Activated CD8-positive, alpha-beta memory T cell treated with anti-CD3 and anti-CD28 coated beads, Interleukin-2, amount 10 ng/mL, durations not matched to agents 7 days and 5 days (primary cell): Measurements from ENCODE around the gene KCNJ3. TPM values are rescaled to one million over a fixed set of nuclear protein-coding genes. Genes with fewer than 3 reads are reported as not detected.

ENCODE experiments used
- ATAC-seq: fragments of 150-1000 bp; cut with Tn5 transposase; one replicate; pipeline ENCODE4 v1.10.0; 2021; ENCODE audit warnings: moderate library complexity
- CTCF ChIA-PET: fragments of 350-600 bp; sonication (Branson Sonifier 250); formaldehyde crosslinking; loops from one replicate; lab custom pipeline; 2021; ENCODE audit warnings: antibody characterized with exemption; lab: Charles Lee
- DNase-seq: peaks from one replicate; pipeline ENCODE4 v3.0.0-alpha.2; 2020
- H3K27ac Mint-ChIP-seq: one replicate; pipeline ENCODE4 v1.8.0; 2021; ENCODE audit warnings: mild to moderate bottlenecking, mixed read lengths
- H3K27me3 Mint-ChIP-seq: one replicate; pipeline ENCODE4 v1.8.0; 2021; ENCODE audit warnings: mixed read lengths
- H3K36me3 Mint-ChIP-seq: one replicate; pipeline ENCODE4 v1.8.0; 2021; ENCODE audit warnings: mild to moderate bottlenecking, mixed read lengths
- H3K4me1 Mint-ChIP-seq: one replicate; pipeline ENCODE4 v1.8.0; 2021; ENCODE audit warnings: mixed read lengths
- H3K4me3 Mint-ChIP-seq: one replicate; pipeline ENCODE4 v1.8.0; 2021; ENCODE audit warnings: mild to moderate bottlenecking, moderate library complexity, mixed read lengths
- H3K9me3 Mint-ChIP-seq: one replicate; pipeline ENCODE4 v1.8.0; 2022; ENCODE audit warnings: low read depth, mixed read lengths
- total RNA-seq, 2 experiments: library from RNA; stranded (reverse); gene quantifications; one replicate each; pipeline ENCODE4 v1.2.3, GENCODE V29; 2021

The KCNJ3 gene
- total RNA-seq, 2 experiments from 2014 or later = not detected

DNA sequence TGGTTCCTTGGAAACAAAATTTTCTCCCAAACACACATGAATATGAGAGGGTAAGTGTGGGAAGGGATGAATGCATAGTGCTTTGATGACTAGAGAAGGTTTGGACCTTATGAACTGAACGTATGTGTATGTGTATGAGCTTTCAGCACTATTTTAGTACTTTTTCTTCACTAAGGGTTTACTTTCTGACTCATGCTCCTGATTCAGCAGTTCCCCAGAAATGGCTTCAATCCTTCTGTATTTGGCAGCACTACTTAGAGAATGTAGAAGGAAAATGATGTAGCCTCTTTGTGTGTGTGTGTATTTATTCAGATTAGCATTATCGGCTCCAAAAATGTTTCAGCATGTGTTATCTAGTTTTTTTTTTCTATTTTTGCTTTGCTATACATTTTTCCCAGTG lies 22.2 kb downstream of the KCNJ3 start:
- Mint-ChIP-seq H3K9me3 (peaks cover 6% of the 10 kb centered on the region), H3K36me3 (no peaks in the 10 kb centered on the region), H3K4me3 (no peak overlapping the region), H3K4me1 (no peaks in the 10 kb centered on the region), H3K27me3 (no peaks in the 10 kb centered on the region), H3K27ac (no peak overlapping the region)
- no peak for ATAC-seq
- CTCF ChIA-PET = no interaction called here
- DNase-seq = no peak

DNA sequence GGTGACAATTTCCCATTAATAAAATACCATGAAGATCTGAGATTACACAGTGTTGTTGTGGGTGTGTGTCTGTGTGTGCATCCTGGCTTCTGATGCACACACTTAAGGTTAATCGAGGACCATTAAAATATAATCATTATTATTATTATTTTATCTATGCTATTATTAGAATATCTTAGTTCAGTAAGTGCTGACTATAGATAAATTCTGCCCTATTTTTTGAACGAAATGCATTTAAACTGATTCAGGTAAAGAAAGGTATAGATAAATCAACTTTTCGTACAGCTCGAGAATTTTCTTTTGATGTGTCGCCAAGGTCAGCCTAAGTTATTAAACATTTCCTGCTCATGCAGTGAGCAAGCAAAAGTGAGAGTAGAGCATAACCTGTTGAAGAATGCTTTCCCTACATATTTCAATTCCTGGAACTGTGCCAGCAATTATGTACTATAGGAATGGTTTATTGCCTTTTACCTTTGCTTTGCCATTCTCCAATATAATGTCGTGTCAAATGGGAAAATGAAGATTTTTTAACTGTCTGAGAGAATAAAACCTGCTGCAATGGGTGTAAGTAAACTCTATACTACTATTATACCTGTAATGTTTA lies 25.8 kb downstream of the KCNJ3 start:
- H3K4me3 Mint-ChIP-seq = no peak overlapping the region
- no peaks in the 10 kb centered on the region for H3K36me3 Mint-ChIP-seq
- H3K9me3 Mint-ChIP-seq = peaks cover 6% of the 10 kb centered on the region
- no peaks in the 10 kb centered on the region for H3K4me1 Mint-ChIP-seq
- H3K27ac Mint-ChIP-seq = no peak overlapping the region
- ATAC-seq (no peak), DNase-seq (no peak)
- H3K27me3 Mint-ChIP-seq = no peaks in the 10 kb centered on the region
- CTCF ChIA-PET = no interaction called here

GRCh38 chr2:154740361-154740760 lies 41.9 kb downstream of the KCNJ3 start:
- H3K36me3 Mint-ChIP-seq = no peaks in the 10 kb centered on the region
- no peaks in the 10 kb centered on the region for H3K27me3 Mint-ChIP-seq
- H3K9me3 Mint-ChIP-seq = peaks cover 2% of the 10 kb centered on the region
- H3K27ac Mint-ChIP-seq = no peak overlapping the region
- DNase-seq (no peak), ATAC-seq (no peak)
- CTCF ChIA-PET = no interaction called here
- no peak overlapping the region for H3K4me3 Mint-ChIP-seq
- H3K4me1 Mint-ChIP-seq = no peaks in the 10 kb centered on the region

DNA sequence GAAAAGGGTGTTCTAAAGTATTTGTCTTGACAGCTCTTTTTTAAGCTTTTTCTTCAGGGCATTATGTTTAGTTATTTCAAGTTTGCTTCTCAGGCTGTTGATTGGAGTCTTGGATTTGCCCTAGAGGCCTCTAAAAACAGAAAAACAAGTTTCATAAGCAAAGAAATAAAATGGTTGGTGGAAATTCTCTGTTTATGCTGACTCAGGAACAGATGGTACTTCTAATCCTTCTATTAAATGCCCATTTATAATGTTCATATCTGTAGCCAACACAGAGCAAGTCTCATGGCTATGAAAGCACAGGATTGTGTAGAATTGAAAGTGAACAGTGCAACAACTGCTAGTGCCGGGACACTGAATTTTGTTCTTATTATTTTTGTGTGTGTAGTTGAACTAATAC lies 60.4 kb downstream of the KCNJ3 start:
- Mint-ChIP-seq H3K27me3 (no peaks in the 10 kb centered on the region), H3K4me3 (no peak overlapping the region), H3K4me1 (no peaks in the 10 kb centered on the region), H3K9me3 (peaks cover 1% of the 10 kb centered on the region), H3K27ac (no peak overlapping the region), H3K36me3 (no peaks in the 10 kb centered on the region)
- ATAC-seq (no peak), DNase-seq (no peak)
- CTCF ChIA-PET = no interaction called here

- H3K4me3 Mint-ChIP-seq = no peak overlapping the region
- no peaks in the 10 kb centered on the region for H3K4me1 Mint-ChIP-seq
- DNase-seq = no peak
- CTCF ChIA-PET = no interaction called here
- H3K27ac Mint-ChIP-seq = no peak overlapping the region
- ATAC-seq = no peak
- no peaks in the 10 kb centered on the region for H3K27me3 Mint-ChIP-seq
- peaks cover 2% of the 10 kb centered on the region for H3K9me3 Mint-ChIP-seq
- H3K36me3 Mint-ChIP-seq = no peaks in the 10 kb centered on the region
Measured at GRCh38 chr2:154762638-154763037, 64.1 kb downstream of the KCNJ3 start.

DNA sequence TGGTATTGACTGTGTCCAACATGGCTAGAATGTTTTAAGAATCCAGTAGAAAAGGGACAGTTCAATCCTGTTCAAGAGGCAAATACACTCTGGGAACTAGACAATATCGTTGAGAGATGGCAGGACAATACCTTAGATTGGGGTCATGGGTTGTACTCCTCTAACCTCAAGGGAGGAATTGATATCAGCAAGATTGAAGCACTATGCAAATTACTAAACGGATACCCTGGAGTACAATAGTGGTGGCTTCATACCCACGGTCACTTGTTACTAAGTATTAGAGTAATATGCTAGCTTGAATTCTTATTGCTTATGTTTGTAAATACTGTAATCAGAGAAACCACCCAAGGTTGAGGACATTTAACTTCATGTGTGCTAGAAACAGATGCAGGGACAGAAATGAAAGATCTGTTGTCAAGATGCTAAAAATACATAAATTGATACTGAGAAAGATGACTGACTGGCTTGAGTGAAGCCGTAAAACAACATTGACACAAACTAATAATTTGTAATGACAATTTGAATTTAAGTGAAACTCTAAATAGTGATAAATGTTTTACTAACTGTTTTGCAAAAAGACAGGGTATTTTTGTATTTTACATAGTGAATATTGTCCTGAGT lies 73.3 kb downstream of the KCNJ3 start:
- Mint-ChIP-seq H3K27ac (no peak overlapping the region), H3K9me3 (peaks cover 5% of the 10 kb centered on the region), H3K4me1 (no peaks in the 10 kb centered on the region), H3K27me3 (no peaks in the 10 kb centered on the region), H3K4me3 (no peak overlapping the region), H3K36me3 (no peaks in the 10 kb centered on the region)
- CTCF ChIA-PET = no interaction called here
- DNase-seq (no peak), ATAC-seq (no peak)

DNA sequence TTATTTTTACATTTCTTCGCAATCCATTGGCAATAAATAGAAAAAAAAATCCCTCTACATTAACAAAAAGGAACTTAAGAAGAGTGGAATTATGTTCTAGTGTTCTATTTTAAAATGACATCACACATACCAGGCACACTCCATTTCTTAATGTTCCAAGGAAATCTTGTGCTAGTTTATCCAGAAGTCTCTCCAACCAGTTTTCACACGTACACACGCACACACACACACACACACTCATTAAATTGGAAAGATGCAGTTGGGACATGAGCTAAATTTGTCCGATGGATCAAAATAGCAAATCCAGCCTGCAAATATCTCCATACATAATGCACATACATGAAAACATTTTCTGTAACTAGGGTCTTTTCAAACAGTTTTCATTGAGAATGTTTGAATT lies 78.3 kb downstream of the KCNJ3 start:
- CTCF ChIA-PET = no interaction called here
- no peaks in the 10 kb centered on the region for H3K36me3 Mint-ChIP-seq

DNA sequence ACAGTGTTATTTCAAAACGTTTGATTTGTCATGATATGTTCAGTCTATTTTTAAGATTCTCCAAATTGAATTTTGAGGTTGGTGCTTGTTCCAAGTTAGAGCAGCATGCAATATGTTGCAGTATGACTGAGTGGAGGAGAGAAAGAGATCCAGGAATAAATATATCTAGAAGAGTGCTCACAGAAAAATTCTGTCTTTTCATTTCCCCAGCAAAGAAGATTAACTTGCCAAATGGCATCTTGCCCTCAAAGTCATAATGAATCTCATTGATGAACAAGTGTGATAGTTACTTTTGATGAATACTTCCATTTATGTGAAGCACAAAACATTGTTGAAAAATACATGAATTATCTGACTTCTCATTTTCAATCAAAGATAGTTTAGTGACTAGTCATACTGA lies 95.9 kb downstream of the KCNJ3 start:
- DNase-seq (no peak), ATAC-seq (no peak)
- H3K27ac Mint-ChIP-seq = no peak overlapping the region
- H3K4me3 Mint-ChIP-seq = no peak overlapping the region
- H3K9me3 Mint-ChIP-seq = peaks cover 12% of the 10 kb centered on the region
- no peaks in the 10 kb centered on the region for H3K27me3 Mint-ChIP-seq
- H3K4me1 Mint-ChIP-seq = no peaks in the 10 kb centered on the region
- H3K36me3 Mint-ChIP-seq = no peaks in the 10 kb centered on the region
- CTCF ChIA-PET = no interaction called here

More for the DNA sequence above, 78.3 kb downstream of the KCNJ3 start:
- Mint-ChIP-seq H3K27ac (no peak overlapping the region), H3K4me1 (no peaks in the 10 kb centered on the region), H3K4me3 (no peak overlapping the region), H3K9me3 (peaks cover 5% of the 10 kb centered on the region), H3K27me3 (no peaks in the 10 kb centered on the region)
- DNase-seq (no peak), ATAC-seq (no peak)

DNA sequence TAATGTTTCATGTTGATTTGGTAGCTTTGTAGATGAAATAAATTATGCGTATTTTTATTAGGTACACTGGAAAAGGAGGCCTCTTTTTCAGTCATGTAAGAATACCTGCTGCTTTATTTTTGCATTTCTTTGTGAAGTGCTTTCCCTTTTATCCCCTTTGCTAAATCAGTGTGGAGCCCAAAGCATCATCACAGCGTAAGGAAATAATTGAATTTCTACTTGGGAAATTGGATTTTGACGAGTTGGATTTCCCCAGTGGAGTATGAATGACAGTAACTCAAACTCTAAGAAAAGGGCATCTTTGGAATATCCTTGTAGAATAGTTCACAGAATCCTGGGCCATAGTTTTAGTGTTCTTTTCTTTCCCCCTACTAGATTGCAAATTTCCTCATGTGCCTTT lies 97.2 kb downstream of the KCNJ3 start:
- DNase-seq (no peak), ATAC-seq (no peak)
- Mint-ChIP-seq H3K4me3 (no peak overlapping the region), H3K4me1 (no peaks in the 10 kb centered on the region), H3K9me3 (peaks cover 14% of the 10 kb centered on the region), H3K27ac (no peak overlapping the region), H3K27me3 (no peaks in the 10 kb centered on the region), H3K36me3 (no peaks in the 10 kb centered on the region)
- CTCF ChIA-PET = no interaction called here

GRCh38 chr2:154804451-154804850 lies 106.0 kb downstream of the KCNJ3 start:
- Mint-ChIP-seq H3K9me3 (peaks cover 7% of the 10 kb centered on the region), H3K36me3 (no peaks in the 10 kb centered on the region), H3K4me1 (no peaks in the 10 kb centered on the region), H3K27me3 (no peaks in the 10 kb centered on the region), H3K27ac (no peak overlapping the region), H3K4me3 (no peak overlapping the region)
- no peak for DNase-seq
- CTCF ChIA-PET = no interaction called here
- no peak for ATAC-seq

GRCh38 chr2:154813636-154814035 lies 115.1 kb downstream of the KCNJ3 start:
- ATAC-seq = no peak
- H3K27ac Mint-ChIP-seq = no peak overlapping the region

GRCh38 chr2:154814856-154815255 lies 116.4 kb downstream of the KCNJ3 start:
- Mint-ChIP-seq H3K4me3 (no peak overlapping the region), H3K27ac (no peak overlapping the region), H3K36me3 (no peaks in the 10 kb centered on the region), H3K9me3 (peaks cover 2% of the 10 kb centered on the region), H3K4me1 (no peaks in the 10 kb centered on the region), H3K27me3 (no peaks in the 10 kb centered on the region)
- CTCF ChIA-PET = no interaction called here
- no peak for ATAC-seq
- DNase-seq = no peak

More at GRCh38 chr2:154813636-154814035, 115.1 kb downstream of the KCNJ3 start:
- no peaks in the 10 kb centered on the region for H3K27me3 Mint-ChIP-seq
- peaks cover 5% of the 10 kb centered on the region for H3K9me3 Mint-ChIP-seq
- no peaks in the 10 kb centered on the region for H3K4me1 Mint-ChIP-seq
- DNase-seq = no peak
- H3K36me3 Mint-ChIP-seq = no peaks in the 10 kb centered on the region
- no peak overlapping the region for H3K4me3 Mint-ChIP-seq
- CTCF ChIA-PET = no interaction called here

DNA sequence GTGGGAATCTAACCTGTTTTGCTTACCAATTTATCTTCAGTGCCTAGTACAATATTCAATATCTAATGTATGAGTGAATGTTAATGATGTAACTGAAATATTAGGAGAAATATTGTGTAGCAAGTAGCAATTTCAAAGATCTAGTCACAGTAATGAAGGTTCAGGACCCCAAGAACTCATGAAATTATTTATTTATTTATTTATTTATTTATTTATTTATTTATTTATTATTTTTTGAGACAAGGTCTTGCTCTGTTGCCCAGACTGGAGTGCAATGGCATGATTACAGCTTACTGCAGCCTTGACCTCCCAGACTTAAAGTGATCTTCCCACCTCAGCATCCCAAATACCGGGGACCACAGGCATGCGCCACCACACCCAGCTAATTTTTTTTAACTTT lies 126.9 kb downstream of the KCNJ3 start:
- DNase-seq (no peak), ATAC-seq (no peak)
- CTCF ChIA-PET = no interaction called here
- no peaks in the 10 kb centered on the region for H3K27me3 Mint-ChIP-seq
- no peak overlapping the region for H3K4me3 Mint-ChIP-seq
- H3K4me1 Mint-ChIP-seq = no peaks in the 10 kb centered on the region
- no peaks in the 10 kb centered on the region for H3K9me3 Mint-ChIP-seq
- H3K36me3 Mint-ChIP-seq = no peaks in the 10 kb centered on the region
- no peak overlapping the region for H3K27ac Mint-ChIP-seq

DNA sequence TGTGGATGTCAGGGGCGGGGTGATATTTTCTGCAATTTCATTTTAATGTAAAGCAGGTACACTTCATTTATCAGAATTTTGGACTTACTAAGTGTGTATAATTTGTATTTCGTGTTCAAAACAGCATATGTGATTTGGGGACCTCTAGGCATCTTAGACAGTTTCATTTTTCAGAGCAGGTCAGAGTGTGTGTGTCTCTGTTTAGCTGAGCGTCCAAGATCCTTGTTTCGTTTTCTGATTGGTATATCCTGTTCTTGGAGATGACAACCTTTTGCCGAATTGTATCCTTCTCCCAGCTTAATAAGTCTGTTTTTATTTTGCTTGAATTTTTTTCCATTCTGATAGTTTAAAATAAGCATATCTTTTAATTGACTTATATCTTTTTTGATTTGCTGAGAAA lies 128.3 kb downstream of the KCNJ3 start:
- Mint-ChIP-seq H3K27ac (no peak overlapping the region), H3K27me3 (no peaks in the 10 kb centered on the region), H3K9me3 (no peaks in the 10 kb centered on the region), H3K36me3 (no peaks in the 10 kb centered on the region), H3K4me1 (no peaks in the 10 kb centered on the region), H3K4me3 (no peak overlapping the region)
- CTCF ChIA-PET = no interaction called here
- no peak for ATAC-seq
- DNase-seq = no peak
